Measurements from ENCODE around the gene SPACA9.

- TF ChIP-seq, protein P1, sequence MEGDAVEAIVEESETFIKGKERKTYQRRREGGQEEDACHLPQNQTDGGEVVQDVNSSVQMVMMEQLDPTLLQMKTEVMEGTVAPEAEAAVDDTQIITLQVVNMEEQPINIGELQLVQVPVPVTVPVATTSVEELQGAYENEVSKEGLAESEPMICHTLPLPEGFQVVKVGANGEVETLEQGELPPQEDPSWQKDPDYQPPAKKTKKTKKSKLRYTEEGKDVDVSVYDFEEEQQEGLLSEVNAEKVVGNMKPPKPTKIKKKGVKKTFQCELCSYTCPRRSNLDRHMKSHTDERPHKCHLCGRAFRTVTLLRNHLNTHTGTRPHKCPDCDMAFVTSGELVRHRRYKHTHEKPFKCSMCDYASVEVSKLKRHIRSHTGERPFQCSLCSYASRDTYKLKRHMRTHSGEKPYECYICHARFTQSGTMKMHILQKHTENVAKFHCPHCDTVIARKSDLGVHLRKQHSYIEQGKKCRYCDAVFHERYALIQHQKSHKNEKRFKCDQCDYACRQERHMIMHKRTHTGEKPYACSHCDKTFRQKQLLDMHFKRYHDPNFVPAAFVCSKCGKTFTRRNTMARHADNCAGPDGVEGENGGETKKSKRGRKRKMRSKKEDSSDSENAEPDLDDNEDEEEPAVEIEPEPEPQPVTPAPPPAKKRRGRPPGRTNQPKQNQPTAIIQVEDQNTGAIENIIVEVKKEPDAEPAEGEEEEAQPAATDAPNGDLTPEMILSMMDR (conservative IDR thresholded peaks at IDR 0.05; ENCODE audit: low read depth, low read length), result no peak
- TF ChIP-seq POLR2A (IDR thresholded peaks at IDR 0.05; ENCODE audit: low read depth, low read length) (no peak), SMC3 (IDR thresholded peaks at IDR 0.05; ENCODE audit: low read depth, low read length) (no peak), RCOR1 (IDR thresholded peaks at IDR 0.05; ENCODE audit: insufficient replicate concordance, low read length) (no peak), FOS (IDR thresholded peaks at IDR 0.05; ENCODE audit: low read depth, low read length) (no peak), MAZ (IDR thresholded peaks at IDR 0.05; ENCODE audit: borderline replicate concordance, low read depth, low read length) (no peak), CHD1 (IDR thresholded peaks at IDR 0.05; ENCODE audit: low read depth, low read length) (no peak), CEBPB (IDR thresholded peaks at IDR 0.05; ENCODE audit: low read depth, low read length) (no peak), MXI1 (IDR thresholded peaks at IDR 0.05; ENCODE audit: borderline replicate concordance, low read depth, low read length) (no peak), RAD21 (IDR thresholded peaks at IDR 0.05; ENCODE audit: low read length) (no peak)
- TF ChIP-seq, protein P2, sequence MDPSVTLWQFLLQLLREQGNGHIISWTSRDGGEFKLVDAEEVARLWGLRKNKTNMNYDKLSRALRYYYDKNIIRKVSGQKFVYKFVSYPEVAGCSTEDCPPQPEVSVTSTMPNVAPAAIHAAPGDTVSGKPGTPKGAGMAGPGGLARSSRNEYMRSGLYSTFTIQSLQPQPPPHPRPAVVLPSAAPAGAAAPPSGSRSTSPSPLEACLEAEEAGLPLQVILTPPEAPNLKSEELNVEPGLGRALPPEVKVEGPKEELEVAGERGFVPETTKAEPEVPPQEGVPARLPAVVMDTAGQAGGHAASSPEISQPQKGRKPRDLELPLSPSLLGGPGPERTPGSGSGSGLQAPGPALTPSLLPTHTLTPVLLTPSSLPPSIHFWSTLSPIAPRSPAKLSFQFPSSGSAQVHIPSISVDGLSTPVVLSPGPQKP (IDR thresholded peaks at IDR 0.05; ENCODE audit: borderline replicate concordance, low read depth, low read length), result no peak
- TF ChIP-seq, protein P3, sequence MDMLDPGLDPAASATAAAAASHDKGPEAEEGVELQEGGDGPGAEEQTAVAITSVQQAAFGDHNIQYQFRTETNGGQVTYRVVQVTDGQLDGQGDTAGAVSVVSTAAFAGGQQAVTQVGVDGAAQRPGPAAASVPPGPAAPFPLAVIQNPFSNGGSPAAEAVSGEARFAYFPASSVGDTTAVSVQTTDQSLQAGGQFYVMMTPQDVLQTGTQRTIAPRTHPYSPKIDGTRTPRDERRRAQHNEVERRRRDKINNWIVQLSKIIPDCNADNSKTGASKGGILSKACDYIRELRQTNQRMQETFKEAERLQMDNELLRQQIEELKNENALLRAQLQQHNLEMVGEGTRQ (IDR thresholded peaks at IDR 0.05; ENCODE audit: low read depth, low read length), result no peak
Measured at GRCh38 chr9:132854832-132855231, 23.9 kb upstream of the SPACA9 start.
